ENCODE measurements around the gene CENPL.

DNA sequence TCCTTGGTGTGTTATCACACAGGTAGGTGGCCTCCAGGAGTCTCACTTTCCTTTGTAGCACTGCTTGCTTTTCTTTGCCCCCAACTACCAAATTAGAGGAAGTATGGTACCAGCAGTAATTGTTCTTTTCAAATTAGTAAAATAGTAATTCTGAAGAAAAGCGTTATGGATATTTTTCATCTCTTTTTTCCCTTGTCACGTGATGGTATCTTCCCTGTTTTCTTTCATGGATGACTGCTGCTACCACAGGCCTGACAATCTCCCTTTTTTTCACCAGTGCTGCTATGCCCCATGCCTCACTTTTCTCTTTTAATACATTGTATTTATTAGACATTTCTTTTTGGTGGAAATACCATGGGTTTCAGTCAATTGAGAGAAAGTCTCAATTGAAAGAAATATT is 46.8 kb upstream of the CENPL start:
- TF ChIP-seq, protein P1, sequence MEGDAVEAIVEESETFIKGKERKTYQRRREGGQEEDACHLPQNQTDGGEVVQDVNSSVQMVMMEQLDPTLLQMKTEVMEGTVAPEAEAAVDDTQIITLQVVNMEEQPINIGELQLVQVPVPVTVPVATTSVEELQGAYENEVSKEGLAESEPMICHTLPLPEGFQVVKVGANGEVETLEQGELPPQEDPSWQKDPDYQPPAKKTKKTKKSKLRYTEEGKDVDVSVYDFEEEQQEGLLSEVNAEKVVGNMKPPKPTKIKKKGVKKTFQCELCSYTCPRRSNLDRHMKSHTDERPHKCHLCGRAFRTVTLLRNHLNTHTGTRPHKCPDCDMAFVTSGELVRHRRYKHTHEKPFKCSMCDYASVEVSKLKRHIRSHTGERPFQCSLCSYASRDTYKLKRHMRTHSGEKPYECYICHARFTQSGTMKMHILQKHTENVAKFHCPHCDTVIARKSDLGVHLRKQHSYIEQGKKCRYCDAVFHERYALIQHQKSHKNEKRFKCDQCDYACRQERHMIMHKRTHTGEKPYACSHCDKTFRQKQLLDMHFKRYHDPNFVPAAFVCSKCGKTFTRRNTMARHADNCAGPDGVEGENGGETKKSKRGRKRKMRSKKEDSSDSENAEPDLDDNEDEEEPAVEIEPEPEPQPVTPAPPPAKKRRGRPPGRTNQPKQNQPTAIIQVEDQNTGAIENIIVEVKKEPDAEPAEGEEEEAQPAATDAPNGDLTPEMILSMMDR (conservative IDR thresholded peaks at IDR 0.05) = no peak
- TF ChIP-seq EZH2 (IDR thresholded peaks at IDR 0.05; ENCODE audit: low read depth) = no peak
